ENCODE measurements around the gene PHC1.
"Not testable (repeated sequence)": the region's sequence is repeated elsewhere in the genome, so short reads cannot be mapped to it uniquely, and the experiment has no call there.

Gene PHC1

DNA sequence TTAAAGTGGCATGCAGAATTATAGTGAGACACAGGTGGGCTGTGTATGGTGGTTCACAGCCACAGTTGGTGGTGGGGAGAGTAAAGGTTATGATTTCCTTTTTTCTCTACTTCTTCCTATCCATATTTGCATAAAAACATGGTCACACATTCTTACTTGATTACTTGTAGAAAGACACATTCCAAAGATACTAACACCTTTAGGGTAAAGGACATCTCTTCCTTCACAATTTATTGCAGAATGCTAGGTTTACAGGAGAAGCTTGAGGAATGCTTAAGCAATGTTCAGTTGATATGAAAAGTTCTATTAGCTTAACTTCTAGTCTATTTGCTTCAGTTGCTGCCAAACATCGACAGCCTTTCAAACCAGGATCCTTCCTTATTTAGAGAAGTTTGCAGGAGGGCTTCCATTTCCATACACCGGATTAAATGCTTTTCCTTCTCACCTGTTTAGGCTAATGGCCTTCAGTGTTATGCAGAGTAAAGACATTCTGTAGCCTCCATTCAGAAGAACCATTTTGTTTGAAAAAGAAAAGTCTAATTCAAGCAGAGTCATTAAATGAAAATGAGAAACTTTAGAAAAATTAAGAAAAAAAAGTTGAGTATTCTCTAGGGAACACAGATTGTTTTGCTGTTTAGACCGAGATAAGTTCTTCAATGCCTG, 2.6 kb upstream of the PHC1 start:
- DNase-seq = no peak

GRCh38 chr12:8912914-8913313, 1.4 kb upstream of the PHC1 start:
- no peak for DNase-seq

- DNase-seq = no peak
Observed at GRCh38 chr12:8913702-8914032, 642 bp upstream of the PHC1 start.

DNA sequence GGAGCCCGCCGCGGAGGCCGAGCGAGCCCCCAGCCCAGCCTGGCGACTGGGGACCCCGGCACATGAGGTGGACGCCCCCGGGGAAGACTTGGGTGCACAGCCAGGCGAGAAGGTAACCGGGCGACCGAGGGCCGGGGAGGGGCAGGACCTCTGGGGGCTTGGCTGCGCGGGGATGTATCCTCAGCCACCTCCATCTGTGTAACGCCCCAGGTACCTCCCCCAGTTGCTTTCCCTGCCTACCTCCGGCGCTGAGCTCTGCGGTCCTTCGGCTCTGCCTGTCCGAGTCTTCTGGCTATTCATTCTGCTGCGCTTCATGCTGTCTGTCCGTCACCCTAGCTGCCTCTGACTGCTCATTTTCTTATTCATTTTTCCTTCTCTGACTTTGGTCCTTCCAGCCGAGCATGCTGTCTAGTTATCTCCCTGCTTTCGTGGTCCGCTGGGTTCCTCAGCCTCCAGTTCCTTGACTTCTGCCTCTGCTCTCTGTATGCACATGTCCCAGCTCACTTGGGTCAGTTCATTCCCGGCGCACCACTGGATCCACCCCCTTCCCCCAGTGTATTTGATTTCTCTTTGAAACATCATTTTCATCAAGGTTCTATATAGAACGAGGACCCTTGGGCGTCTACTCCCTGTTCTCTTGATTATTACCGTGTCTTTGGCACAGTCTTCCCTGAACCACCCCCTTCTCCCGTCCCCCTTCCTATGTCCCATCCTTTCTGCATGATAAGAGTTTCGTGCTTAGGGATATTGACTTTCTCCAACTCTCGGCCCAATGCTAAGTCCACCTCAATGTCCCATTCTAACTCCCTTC, 612 bp downstream of the PHC1 start:
- DNase-seq = no peak

DNA sequence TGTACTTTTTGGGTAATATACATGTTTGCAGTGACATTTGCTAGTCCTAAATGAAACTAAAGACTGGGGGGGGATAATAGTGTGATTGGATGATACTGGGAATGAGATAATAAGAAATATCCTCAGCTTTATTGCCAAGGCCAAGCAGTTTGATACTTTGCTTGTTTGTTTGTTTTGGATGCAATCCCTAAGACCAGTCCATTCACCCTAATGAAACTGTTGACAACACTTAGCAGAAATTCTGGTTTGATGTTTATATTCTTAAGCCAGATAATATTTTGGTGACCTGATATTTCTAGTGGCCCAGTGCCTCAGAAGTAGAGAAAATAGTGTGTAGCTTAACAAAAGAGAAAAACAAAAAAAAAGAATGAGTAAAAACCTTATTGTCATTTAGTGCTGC, 1.8 kb downstream of the PHC1 start:
- no peak for DNase-seq

GRCh38 chr12:8917031-8917430, 2.7 kb downstream of the PHC1 start:
- no peak for DNase-seq

GRCh38 chr12:8917751-8918150, 3.4 kb downstream of the PHC1 start:
- DNase-seq = no peak

GRCh38 chr12:8919643-8920042, 5.3 kb downstream of the PHC1 start:
- not testable (repeated sequence) for DNase-seq

DNA sequence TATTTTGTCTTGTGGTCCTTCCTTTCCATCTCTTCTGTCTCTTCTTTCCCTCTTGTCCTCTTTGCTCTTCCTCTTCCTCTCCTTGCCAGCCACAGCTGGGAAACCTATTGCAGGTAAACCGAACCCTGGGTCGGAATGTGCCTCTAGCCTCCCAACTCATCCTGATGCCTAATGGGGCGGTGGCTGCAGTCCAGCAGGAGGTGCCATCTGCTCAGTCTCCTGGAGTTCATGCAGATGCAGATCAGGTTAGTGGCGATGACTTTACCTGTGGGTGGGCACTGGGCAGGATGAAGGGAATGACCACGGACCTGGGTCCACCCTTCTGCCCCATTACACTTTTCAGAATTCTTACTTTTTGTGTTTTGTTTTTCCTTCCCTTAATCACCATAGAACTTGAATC, 8.2 kb downstream of the PHC1 start:
- no peak for DNase-seq

DNA sequence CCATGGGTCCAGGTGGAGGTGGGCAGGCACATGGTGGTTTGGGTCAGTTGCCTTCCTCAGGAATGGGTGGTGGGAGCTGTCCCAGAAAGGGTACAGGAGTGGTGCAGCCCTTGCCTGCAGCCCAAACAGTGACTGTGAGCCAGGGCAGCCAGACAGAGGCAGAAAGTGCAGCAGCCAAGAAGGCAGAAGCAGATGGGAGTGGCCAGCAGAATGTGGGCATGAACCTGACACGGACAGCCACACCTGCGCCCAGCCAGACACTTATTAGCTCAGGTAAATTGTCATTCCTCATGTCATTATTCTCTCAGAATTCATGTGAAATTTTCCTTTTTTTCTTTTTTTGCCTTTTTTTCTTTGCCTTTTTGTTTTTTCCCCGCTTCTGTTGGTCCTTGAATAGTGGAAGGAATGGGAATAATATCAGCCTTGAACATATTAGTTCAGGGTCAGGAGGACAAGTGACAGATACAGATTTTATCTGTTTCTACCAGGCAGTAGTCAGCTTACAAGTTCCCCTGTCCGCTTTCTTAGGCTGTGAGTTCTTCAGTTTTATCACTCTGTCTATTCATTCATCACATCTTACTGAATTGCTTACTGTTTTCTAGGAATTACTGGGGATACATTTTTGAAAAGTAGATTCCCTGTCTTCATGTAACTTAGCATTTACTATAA, 16.5 kb downstream of the PHC1 start:
- not testable (repeated sequence) for DNase-seq

GRCh38 chr12:8932464-8932863, 18.2 kb downstream of the PHC1 start:
- not testable (repeated sequence) for DNase-seq

- DNase-seq = not testable (repeated sequence)
Observed at GRCh38 chr12:8934080-8934479, 19.8 kb downstream of the PHC1 start.

DNA sequence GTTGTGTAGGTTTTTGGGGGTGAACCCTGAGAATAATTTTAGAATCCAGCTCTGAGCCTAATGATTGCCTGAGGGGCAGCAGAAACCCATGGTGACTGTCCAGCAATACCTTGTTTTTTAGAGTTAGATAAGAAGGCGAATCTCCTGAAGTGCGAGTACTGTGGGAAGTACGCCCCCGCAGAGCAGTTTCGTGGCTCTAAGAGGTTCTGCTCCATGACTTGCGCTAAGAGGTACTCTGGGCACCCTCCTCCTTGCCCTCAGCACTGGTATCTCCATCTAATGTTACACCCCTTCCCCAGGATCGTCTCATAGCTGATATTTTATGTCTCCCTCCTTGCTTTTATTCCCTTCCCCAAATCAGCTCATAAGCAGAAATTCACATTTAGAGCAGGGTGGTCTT, 22.4 kb downstream of the PHC1 start:
- DNase-seq = no peak

- not testable (repeated sequence) for DNase-seq
Observed at GRCh38 chr12:8937842-8938442, 23.6 kb downstream of the PHC1 start.

GRCh38 chr12:8941691-8942478, 27.6 kb downstream of the PHC1 start:
- no peak for DNase-seq

DNA sequence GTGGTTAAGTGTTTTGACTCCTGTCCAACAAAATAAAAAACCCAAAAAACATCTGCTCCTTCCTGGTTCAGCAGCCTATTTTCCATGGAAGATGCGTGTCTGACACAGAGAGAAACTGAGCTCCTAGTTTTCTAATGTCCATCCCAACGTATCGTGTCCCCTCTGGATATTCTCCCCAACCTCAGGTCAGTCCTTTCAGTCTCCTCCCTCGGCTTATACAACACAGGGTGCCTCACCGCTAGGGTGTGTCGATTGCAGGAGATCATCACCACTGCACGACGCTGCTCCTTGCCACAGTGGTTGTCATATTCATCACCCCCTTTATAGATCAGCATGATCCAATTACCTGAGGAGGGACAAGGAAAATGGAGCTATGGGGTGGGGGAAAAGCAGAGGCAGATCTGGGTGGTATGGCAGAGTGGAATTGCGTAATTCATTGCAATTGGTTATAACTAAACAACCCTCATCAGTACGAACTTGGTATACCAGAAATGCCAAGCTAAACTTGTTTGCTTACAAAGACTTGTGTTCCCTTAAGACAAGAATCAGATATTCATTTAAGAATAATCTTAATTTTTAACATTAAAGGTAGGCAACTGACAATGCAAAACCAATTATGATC, 29.4 kb downstream of the PHC1 start:
- DNase-seq = no peak

- DNase-seq = peak; percentile 19
Observed at GRCh38 chr12:8946733-8947132, 32.4 kb downstream of the PHC1 start.

GRCh38 chr12:8947737-8948136, 33.4 kb downstream of the PHC1 start:
- DNase-seq = peak; percentile 64

DNA sequence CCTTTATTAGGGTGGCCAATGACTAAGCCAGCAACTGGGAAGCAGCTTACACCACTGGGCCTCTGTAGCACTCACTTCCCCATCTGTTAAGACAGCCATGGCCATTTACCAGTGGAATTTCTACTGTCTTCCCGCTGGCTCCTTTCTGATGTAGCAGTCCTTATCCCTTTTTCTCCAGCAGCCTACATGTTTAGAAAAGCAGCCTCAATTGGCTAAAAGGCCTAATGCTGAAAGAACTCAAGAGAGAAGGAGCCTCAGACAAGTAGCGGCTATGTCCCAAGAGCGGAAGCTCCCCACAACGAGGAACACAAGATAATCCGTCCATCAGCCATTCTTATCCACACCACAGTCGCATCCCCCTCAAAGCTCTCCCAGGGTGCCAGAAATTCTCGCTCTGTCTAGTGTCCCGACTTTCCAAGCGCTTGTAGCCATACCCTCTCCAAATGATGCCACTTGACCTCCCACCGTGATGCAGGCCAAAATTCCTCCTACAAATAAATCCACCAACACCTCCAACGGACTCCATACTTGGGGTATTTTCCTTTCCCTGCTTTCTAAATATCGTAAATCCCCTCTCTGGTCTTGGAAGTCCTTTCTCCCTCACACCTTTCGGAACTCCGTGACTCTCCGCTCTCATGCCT, 34.5 kb downstream of the PHC1 start:
- DNase-seq = peak; percentile 72

GRCh38 chr12:8949342-8950220, 35.3 kb downstream of the PHC1 start, which contains the start of gene M6PR:
M6PR (minus strand) TSS chr12:8949645; CDS start chr12:8946404, 3,241 bp downstream.
- peak; percentile 97 for DNase-seq

GRCh38 chr12:8950221-8950527, 35.9 kb downstream of the PHC1 start:
- no peak for DNase-seq
